ENCODE results near the gene CRTC1. TPM values are rescaled to one million over a fixed set of nuclear protein-coding genes. Genes with fewer than 3 reads are reported as not detected.
A peak's percentile ranks its signal among the peaks of the same experiment; 100 is the strongest.

CRTC1 gene
- total RNA-seq, 1 experiment from 2014 or later = 12.3 TPM

- no peak for DNase-seq (ENCODE audit: low spot score)
- no peak for ATAC-seq
- ChIA-PET CTCF (no interaction called here), POLR2A (no interaction called here)
- Mint-ChIP-seq H3K4me3 (no peak overlapping the region), H3K27ac (no peak overlapping the region), H3K36me3 (no peaks in the 10 kb centered on the region), H3K9me3 (no peaks in the 10 kb centered on the region), H3K27me3 (ENCODE audit: low read depth) (peaks cover 4% of the 10 kb centered on the region), H3K4me1 (peaks cover 15% of the 10 kb centered on the region)
- no peak for TF ChIP-seq TCF7 (CRISPR knock-in tag; IDR thresholded peaks at IDR 0.05; ENCODE audit: low read depth)
- no peak for TF ChIP-seq TEAD4 (CRISPR knock-in tag; IDR thresholded peaks at IDR 0.05)
- no peak for TF ChIP-seq JAZF1 (CRISPR knock-in tag; IDR thresholded peaks at IDR 0.05)
- TF ChIP-seq, protein P1, sequence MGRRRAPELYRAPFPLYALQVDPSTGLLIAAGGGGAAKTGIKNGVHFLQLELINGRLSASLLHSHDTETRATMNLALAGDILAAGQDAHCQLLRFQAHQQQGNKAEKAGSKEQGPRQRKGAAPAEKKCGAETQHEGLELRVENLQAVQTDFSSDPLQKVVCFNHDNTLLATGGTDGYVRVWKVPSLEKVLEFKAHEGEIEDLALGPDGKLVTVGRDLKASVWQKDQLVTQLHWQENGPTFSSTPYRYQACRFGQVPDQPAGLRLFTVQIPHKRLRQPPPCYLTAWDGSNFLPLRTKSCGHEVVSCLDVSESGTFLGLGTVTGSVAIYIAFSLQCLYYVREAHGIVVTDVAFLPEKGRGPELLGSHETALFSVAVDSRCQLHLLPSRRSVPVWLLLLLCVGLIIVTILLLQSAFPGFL (CRISPR knock-in tag; IDR thresholded peaks at IDR 0.05; ENCODE audit: borderline replicate concordance) = no peak
- TF ChIP-seq EMX1 (CRISPR knock-in tag; IDR thresholded peaks at IDR 0.05) = no peak
- TF ChIP-seq RELA (CRISPR knock-in tag; IDR thresholded peaks at IDR 0.05; ENCODE audit: borderline replicate concordance) = no peak
- TF ChIP-seq MXD4 (CRISPR knock-in tag; IDR thresholded peaks at IDR 0.05; ENCODE audit: borderline replicate concordance) = no peak
- TF ChIP-seq ZNF396 (CRISPR knock-in tag; IDR thresholded peaks at IDR 0.05; ENCODE audit: borderline replicate concordance) = no peak
Observed at GRCh38 chr19:18696023-18696422, 12.5 kb downstream of the CRTC1 start.

- Mint-ChIP-seq H3K4me1 (peaks cover 19% of the 10 kb centered on the region), H3K36me3 (no peaks in the 10 kb centered on the region), H3K9me3 (no peaks in the 10 kb centered on the region), H3K27ac (no peak overlapping the region), H3K27me3 (ENCODE audit: low read depth) (peaks cover 4% of the 10 kb centered on the region), H3K4me3 (no peak overlapping the region)
- TF ChIP-seq ZNF219 (CRISPR knock-in tag; IDR thresholded peaks at IDR 0.05; ENCODE audit: borderline replicate concordance) (no peak), ZNF423 (CRISPR knock-in tag; IDR thresholded peaks at IDR 0.05) (peak; percentile 46), ELF4 (CRISPR knock-in tag; IDR thresholded peaks at IDR 0.05; ENCODE audit: low read depth) (no peak)
- TF ChIP-seq, protein P2, sequence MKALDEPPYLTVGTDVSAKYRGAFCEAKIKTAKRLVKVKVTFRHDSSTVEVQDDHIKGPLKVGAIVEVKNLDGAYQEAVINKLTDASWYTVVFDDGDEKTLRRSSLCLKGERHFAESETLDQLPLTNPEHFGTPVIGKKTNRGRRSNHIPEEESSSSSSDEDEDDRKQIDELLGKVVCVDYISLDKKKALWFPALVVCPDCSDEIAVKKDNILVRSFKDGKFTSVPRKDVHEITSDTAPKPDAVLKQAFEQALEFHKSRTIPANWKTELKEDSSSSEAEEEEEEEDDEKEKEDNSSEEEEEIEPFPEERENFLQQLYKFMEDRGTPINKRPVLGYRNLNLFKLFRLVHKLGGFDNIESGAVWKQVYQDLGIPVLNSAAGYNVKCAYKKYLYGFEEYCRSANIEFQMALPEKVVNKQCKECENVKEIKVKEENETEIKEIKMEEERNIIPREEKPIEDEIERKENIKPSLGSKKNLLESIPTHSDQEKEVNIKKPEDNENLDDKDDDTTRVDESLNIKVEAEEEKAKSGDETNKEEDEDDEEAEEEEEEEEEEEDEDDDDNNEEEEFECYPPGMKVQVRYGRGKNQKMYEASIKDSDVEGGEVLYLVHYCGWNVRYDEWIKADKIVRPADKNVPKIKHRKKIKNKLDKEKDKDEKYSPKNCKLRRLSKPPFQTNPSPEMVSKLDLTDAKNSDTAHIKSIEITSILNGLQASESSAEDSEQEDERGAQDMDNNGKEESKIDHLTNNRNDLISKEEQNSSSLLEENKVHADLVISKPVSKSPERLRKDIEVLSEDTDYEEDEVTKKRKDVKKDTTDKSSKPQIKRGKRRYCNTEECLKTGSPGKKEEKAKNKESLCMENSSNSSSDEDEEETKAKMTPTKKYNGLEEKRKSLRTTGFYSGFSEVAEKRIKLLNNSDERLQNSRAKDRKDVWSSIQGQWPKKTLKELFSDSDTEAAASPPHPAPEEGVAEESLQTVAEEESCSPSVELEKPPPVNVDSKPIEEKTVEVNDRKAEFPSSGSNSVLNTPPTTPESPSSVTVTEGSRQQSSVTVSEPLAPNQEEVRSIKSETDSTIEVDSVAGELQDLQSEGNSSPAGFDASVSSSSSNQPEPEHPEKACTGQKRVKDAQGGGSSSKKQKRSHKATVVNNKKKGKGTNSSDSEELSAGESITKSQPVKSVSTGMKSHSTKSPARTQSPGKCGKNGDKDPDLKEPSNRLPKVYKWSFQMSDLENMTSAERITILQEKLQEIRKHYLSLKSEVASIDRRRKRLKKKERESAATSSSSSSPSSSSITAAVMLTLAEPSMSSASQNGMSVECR (CRISPR knock-in tag; IDR thresholded peaks at IDR 0.05; ENCODE audit: borderline replicate concordance) = no peak
- ChIA-PET CTCF (interaction anchor here (1.2 kb wide), 1 partner anchor 150 kb away, joined by 3 read pairs; no protein-coding TSS in a partner anchor), POLR2A (no interaction called here)
- DNase-seq (ENCODE audit: low spot score) = no peak
- no peak for ATAC-seq
Observed at GRCh38 chr19:18697680-18698079, 14.2 kb downstream of the CRTC1 start.

- peaks cover 4% of the 10 kb centered on the region for H3K27me3 Mint-ChIP-seq (ENCODE audit: low read depth)
- no peak for ATAC-seq
- H3K4me3 Mint-ChIP-seq = no peak overlapping the region
- H3K36me3 Mint-ChIP-seq = no peaks in the 10 kb centered on the region
- POLR2A ChIA-PET = no interaction called here
- H3K27ac Mint-ChIP-seq = no peak overlapping the region
- DNase-seq (ENCODE audit: low spot score) = no peak
- H3K4me1 Mint-ChIP-seq = peaks cover 19% of the 10 kb centered on the region
- H3K9me3 Mint-ChIP-seq = no peaks in the 10 kb centered on the region
- TF ChIP-seq ZNF138 (CRISPR knock-in tag; conservative IDR thresholded peaks at IDR 0.05) = no peak
- TF ChIP-seq RORB (CRISPR knock-in tag; IDR thresholded peaks at IDR 0.05) = no peak
- peak; percentile 98 for TF ChIP-seq ZNF423 (CRISPR knock-in tag; IDR thresholded peaks at IDR 0.05)
- TF ChIP-seq FOXP1 (CRISPR knock-in tag; IDR thresholded peaks at IDR 0.05; ENCODE audit: borderline replicate concordance) = no peak
- CTCF ChIA-PET = no interaction called here
Observed at GRCh38 chr19:18698321-18699167, 15.1 kb downstream of the CRTC1 start.
